ENCODE results near the gene HS3ST2.

DNA sequence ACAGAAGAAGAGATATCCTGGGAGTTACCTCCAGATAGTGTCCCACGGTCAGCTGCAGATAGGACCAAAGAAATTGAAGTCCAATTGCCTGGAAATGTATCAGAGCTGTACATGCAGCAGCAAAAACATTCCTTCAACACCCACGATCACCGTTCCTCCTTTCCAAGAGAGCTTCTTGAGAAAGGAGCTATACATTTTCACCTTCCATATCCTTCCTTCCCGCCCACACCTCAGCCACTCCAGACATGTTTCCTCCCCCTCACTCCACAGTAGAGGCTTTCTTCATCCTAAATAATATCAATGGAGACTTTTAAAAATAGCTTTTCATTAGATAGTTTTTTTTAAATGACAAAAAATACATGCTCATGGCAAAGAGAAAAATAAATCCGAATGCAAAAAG is 87.6 kb downstream of the HS3ST2 start:
- TF ChIP-seq, protein P1, sequence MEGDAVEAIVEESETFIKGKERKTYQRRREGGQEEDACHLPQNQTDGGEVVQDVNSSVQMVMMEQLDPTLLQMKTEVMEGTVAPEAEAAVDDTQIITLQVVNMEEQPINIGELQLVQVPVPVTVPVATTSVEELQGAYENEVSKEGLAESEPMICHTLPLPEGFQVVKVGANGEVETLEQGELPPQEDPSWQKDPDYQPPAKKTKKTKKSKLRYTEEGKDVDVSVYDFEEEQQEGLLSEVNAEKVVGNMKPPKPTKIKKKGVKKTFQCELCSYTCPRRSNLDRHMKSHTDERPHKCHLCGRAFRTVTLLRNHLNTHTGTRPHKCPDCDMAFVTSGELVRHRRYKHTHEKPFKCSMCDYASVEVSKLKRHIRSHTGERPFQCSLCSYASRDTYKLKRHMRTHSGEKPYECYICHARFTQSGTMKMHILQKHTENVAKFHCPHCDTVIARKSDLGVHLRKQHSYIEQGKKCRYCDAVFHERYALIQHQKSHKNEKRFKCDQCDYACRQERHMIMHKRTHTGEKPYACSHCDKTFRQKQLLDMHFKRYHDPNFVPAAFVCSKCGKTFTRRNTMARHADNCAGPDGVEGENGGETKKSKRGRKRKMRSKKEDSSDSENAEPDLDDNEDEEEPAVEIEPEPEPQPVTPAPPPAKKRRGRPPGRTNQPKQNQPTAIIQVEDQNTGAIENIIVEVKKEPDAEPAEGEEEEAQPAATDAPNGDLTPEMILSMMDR (tag by site-specific recombination; IDR thresholded peaks at IDR 0.05): no peak
- TF ChIP-seq, protein P2, sequence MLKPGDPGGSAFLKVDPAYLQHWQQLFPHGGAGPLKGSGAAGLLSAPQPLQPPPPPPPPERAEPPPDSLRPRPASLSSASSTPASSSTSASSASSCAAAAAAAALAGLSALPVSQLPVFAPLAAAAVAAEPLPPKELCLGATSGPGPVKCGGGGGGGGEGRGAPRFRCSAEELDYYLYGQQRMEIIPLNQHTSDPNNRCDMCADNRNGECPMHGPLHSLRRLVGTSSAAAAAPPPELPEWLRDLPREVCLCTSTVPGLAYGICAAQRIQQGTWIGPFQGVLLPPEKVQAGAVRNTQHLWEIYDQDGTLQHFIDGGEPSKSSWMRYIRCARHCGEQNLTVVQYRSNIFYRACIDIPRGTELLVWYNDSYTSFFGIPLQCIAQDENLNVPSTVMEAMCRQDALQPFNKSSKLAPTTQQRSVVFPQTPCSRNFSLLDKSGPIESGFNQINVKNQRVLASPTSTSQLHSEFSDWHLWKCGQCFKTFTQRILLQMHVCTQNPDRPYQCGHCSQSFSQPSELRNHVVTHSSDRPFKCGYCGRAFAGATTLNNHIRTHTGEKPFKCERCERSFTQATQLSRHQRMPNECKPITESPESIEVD (tag by site-specific recombination; IDR thresholded peaks at IDR 0.05): no peak
- TF ChIP-seq ZSCAN16 (tag by site-specific recombination; IDR thresholded peaks at IDR 0.05): no peak
- no peak for TF ChIP-seq ZNF391 (tag by site-specific recombination; IDR thresholded peaks at IDR 0.05; ENCODE audit: borderline replicate concordance, low read depth)
- no peak for TF ChIP-seq YY1 (tag by site-specific recombination; IDR thresholded peaks at IDR 0.05)
